K562 (cell line): ENCODE results near the gene C5orf52. TPM values are rescaled to one million over a fixed set of nuclear protein-coding genes. Genes with fewer than 3 reads are reported as not detected.
"Not testable (repeated sequence)": the region's sequence is repeated elsewhere in the genome, so short reads cannot be mapped to it uniquely, and the experiment has no call there.

Experiments
- ATAC-seq: fragments of 200-7000 bp; cut with Tn5 transposase; 3 replicates; pipeline ENCODE4 v1.9.1; 2020; ENCODE audit warnings: moderate library complexity
- BruUV-seq: library from RNA; stranded (reverse); fragments of 400-500 nt; replicated peaks from 2 replicates; lab custom pipeline; 2021; lab: Mats Ljungman, UMichigan
- CTCF ChIA-PET: fragments of 300-600 bp; formaldehyde crosslinking; extraction: SDS; loops from one replicate; lab custom pipeline; 2021; ENCODE audit warnings: low intra/inter-chr PET ratio; lab: Yijun Ruan, JAX
- POLR2A ChIA-PET: fragments of 300-600, 350-650 bp; sonication (Branson Sonifier 250); formaldehyde crosslinking; extraction: SDS; loops from one replicate; lab custom pipeline; 2021; ENCODE audit warnings: antibody characterized with exemption, inconsistent platforms; lab: Yijun Ruan, JAX
- DNase-seq, 4 experiments: peaks; one replicate each; pipeline versions ENCODE4 v3.0.0 to v3.0.0-alpha.2; 2011 to 2018; ENCODE audit warnings: low spot score in 3 of 4, mixed read lengths in 3 of 4; ENCODE audit errors: extremely low read depth in 1 of 4
- FAIRE-seq: peaks from 2 replicates; lab custom pipeline; 2011; peaks lifted over from hg19 to GRCh38; lab: Jason Lieb, UNC
- H2AFZ ChIP-seq: 2 replicates; pipeline ENCODE4 v1.6.0; 2011; ENCODE audit warnings: low read depth, low read length, control low read depth, inconsistent platforms
- H3K27ac ChIP-seq: fragments of 200-600 bp; 3 replicates; pipeline ENCODE4 v1.8.0; 2011; ENCODE audit warnings: low read depth, mild to moderate bottlenecking, control low read depth, inconsistent platforms, low read length, moderate library complexity, mixed read lengths; ENCODE audit errors: extremely low read depth
- H3K27me3 ChIP-seq, 2 experiments: fragments of 300-600 bp in 1 of 2; 2 replicates in 1 of 2; 3 replicates in 1 of 2; pipeline versions ENCODE4 v1.6.0 to v1.8.0; 2011; ENCODE audit warnings: inconsistent platforms in 2 of 2, low read length in 2 of 2, mild to moderate bottlenecking in 1 of 2, mixed read lengths in 1 of 2, moderate library complexity in 1 of 2; ENCODE audit not compliant: control insufficient read depth in 2 of 2, insufficient read depth in 2 of 2
- H3K36me3 ChIP-seq: fragments of 300-600 bp; 3 replicates; pipeline ENCODE4 v1.8.0; 2011; ENCODE audit warnings: mild to moderate bottlenecking, low read length, inconsistent platforms; ENCODE audit not compliant: control insufficient read depth, insufficient read depth
- H3K4me1 ChIP-seq, 2 experiments: fragments of 200-600 bp in 1 of 2; replicated peaks in 1 of 2; 2 replicates in 1 of 2; 3 replicates in 1 of 2; pipeline versions ENCODE4 v1.5.1 to v1.8.0; 2011; ENCODE audit warnings: inconsistent platforms in 2 of 2, low read length in 2 of 2, mild to moderate bottlenecking in 1 of 2, mixed read lengths in 1 of 2, moderate library complexity in 1 of 2; ENCODE audit not compliant: control insufficient read depth in 2 of 2, insufficient read depth in 2 of 2
- H3K4me2 ChIP-seq: 2 replicates; pipeline ENCODE4 v1.6.1; 2011; ENCODE audit warnings: low read length, control low read depth, inconsistent platforms, mixed read lengths; ENCODE audit not compliant: insufficient read depth
- H3K4me3 ChIP-seq: fragments of 200-600 bp; sonication (generic), shearing (Covaris generic); 2 replicates; pipeline ENCODE4 v1.5.1; 2016; ENCODE audit warnings: control low read depth, inconsistent platforms
- H3K79me2 ChIP-seq: fragments of 200-600 bp; 3 replicates; pipeline ENCODE4 v1.8.0; 2011; ENCODE audit warnings: low read length, inconsistent platforms; ENCODE audit not compliant: control insufficient read depth, insufficient read depth
- H3K9ac ChIP-seq, 2 experiments: 2 replicates each; pipeline versions ENCODE4 v1.6.0 to v1.6.1; 2011; ENCODE audit warnings: low read depth in 2 of 2, low read length in 2 of 2, control low read depth in 1 of 2, inconsistent platforms in 1 of 2, mild to moderate bottlenecking in 1 of 2, mixed read lengths in 1 of 2; ENCODE audit not compliant: insufficient read depth in 1 of 2
- H3K9me1 ChIP-seq: one replicate; pipeline ENCODE4 v1.6.0; 2011; ENCODE audit warnings: inconsistent platforms, mild to moderate bottlenecking, low read length, moderate library complexity; ENCODE audit not compliant: control insufficient read depth, insufficient read depth
- H3K9me3 ChIP-seq: replicated peaks from 2 replicates; pipeline ENCODE4 v1.5.1; 2011; ENCODE audit warnings: low read depth, low read length, inconsistent platforms; ENCODE audit not compliant: control insufficient read depth, insufficient read depth
- H4K20me1 ChIP-seq: replicated peaks from 2 replicates; pipeline ENCODE4 v1.6.1; 2011; ENCODE audit warnings: low read length, inconsistent platforms, mixed read lengths; ENCODE audit not compliant: control insufficient read depth, insufficient read depth
- POLR2G ChIP-seq: fragments of 200-400 bp; formaldehyde crosslinking; IDR thresholded peaks from 2 replicates; pipeline ENCODE4 v1.6.1; 2017; ENCODE audit warnings: low read depth, mild to moderate bottlenecking, antibody characterized with exemption, low read length, moderate library complexity
- ZNF644 ChIP-seq: fragments of 200-800 bp; sonication (Bioruptor generic); IDR thresholded peaks from 2 replicates; pipeline ENCODE4 v1.6.1; 2016; ENCODE audit warnings: low read depth, missing genetic modification characterization, missing compliant biosample characterization
- ZNF696 ChIP-seq: fragments of 250-450 bp; sonication (Bioruptor Pico); conservative IDR thresholded peaks from 2 replicates; pipeline ENCODE4 v1.4.0; 2020; ENCODE audit warnings: mild to moderate bottlenecking, moderate library complexity
- WGBS: fragments of 100-300 bp; shearing (Covaris generic); methylation state at CpG from one replicate; pipeline ENCODE4 v1.1.6; 2016; ENCODE audit warnings: low coverage, mixed read lengths; ENCODE audit not compliant: insufficient coverage; ENCODE audit errors: missing lambda C conversion rate; 5-methylcytosine and 5-hydroxymethylcytosine counted together
- in situ Hi-C: fragments of 300-500 bp; cut with MboI; formaldehyde crosslinking; loops from 4 replicates; pipeline ENCODE4 v1.15.0; 2018; ENCODE audit warnings: inconsistent platforms, mixed read lengths
- intact Hi-C: fragments of 100-400 bp; cut with micrococcal nuclease; formaldehyde crosslinking; loops from 2 replicates; pipeline ENCODE4 v1.14.2; 2022
- polyA plus RNA-seq, 8 experiments: library from polyadenylated mRNA; depleted of rRNA in 4 of 8; stranded (reverse) in 5 of 8; unstranded in 3 of 8; fragments of >200 nt; fragmentation: Nextera tagmentation in 2 of 8; fragmentation: Illumina TruSeq in 1 of 8; extraction: Ambion mirVana in 2 of 8; extraction: Trizol in 1 of 8; gene quantifications; 2 replicates each; pipeline versions ENCODE4 v1.2.1 to v1.2.3, GENCODE V29; 2011 to 2014; ENCODE audit warnings: inconsistent platforms in 1 of 8, missing spikeins in 1 of 8
- total RNA-seq, 7 experiments: library from RNA; depleted of rRNA in 6 of 7; stranded (reverse); fragments of >200 nt in 6 of 7; fragmentation: Illumina TruSeq in 2 of 7; extraction: Trizol in 2 of 7; gene quantifications; 2 replicates each; pipeline versions ENCODE4 v1.2.1 to v1.2.3, GENCODE V29; 2011 to 2021; ENCODE audit warnings: low replicate concordance in 1 of 7

C5orf52 gene
- total and polyA plus RNA-seq, 9 of the 15 experiments (the other 6 are each of a cell fraction or from before 2014, with no cell fraction given), result not detected

- Histone ChIP-seq H3K36me3 (no peaks in the 10 kb centered on the region), H3K79me2 (no peaks in the 10 kb centered on the region), H2AFZ (no peak overlapping the region), H3K27me3 (peaks cover 10 to 23% of the 10 kb centered on the region in 2 experiments), H3K9me1 (no peaks in the 10 kb centered on the region), H3K9ac (no peak overlapping the region), H3K9me3 (no peaks in the 10 kb centered on the region), H3K4me1 (no peaks in the 10 kb centered on the region), H3K27ac (no peak overlapping the region), H4K20me1 (no peaks in the 10 kb centered on the region)
- no TSS peak for BruUV-seq
- in situ Hi-C loops, result no loop called here
- CTCF ChIA-PET, result no interaction called here
- DNase-seq, result no peak
- WGBS, result 0% methylated on average over 3 of the region's 3 CpGs
- POLR2A ChIA-PET, result interaction anchor here (1.3 kb wide), 1 partner anchor 12 kb away, joined by 3 read pairs; no protein-coding TSS in a partner anchor
- no peak for TF ChIP-seq ZNF644 (tag)
- TF ChIP-seq ZNF696 (CRISPR knock-in tag), result no peak
- TF ChIP-seq POLR2G, result no peak
- TF ChIP-seq, all 486 proteins: peak for 0
- H3K4me2 ChIP-seq, result no peak overlapping the region
- no peak for FAIRE-seq
- intact Hi-C loops, result no loop called here
- no peak overlapping the region for H3K4me3 ChIP-seq
- ATAC-seq, result no peak
Measured at GRCh38 chr5:157682257-157682656, 10.9 kb downstream of the C5orf52 start.

DNA sequence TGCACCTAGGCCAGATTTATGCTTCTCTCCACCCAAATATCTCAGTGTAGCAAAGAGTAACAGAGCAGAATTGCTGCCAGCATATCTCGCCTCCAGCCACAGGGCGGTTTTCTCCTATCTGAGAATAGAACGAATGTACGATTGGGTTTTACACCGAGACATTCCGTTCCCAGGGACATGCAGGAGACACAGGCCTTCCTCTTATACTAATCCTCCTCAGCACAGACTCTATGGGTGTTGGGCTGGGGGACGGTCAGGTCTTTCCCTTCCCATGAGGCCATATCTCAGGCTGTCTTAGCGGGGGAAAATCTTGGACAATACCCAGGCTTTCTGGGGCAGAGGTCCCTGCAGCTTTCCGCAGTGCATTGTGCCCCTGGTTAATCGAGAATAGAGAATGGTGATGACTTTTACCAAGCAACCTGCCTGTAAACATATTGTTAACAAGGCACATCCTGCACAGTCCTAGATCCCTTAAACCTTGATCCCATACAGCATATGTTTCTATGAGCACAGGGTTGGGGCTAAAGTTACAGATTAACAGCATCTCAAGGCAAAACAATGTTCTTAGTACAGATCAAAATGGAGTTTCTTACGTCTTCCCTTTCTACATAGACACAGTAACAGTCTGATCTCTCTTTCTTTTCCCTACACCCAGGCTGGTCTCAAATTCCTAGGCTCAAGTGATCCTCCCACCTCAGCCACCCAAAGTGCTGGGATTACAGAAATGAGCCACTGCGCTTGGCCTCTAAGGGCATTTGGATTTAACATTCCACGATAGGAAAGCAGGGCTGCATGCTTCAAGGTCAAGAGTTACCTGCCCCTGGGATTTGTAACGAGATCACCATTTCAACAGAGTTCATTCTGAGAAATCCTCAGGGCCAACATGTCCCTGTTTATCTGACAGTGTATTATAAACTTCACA, 15.2 kb downstream of the C5orf52 start:
- intact Hi-C loops, in situ Hi-C loops, BruUV-seq: not testable (repeated sequence)

More for the DNA sequence above, 15.2 kb downstream of the C5orf52 start:
- DNase-seq, H3K27ac ChIP-seq, H3K9me1 ChIP-seq, H3K9ac ChIP-seq, H3K36me3 ChIP-seq, ATAC-seq, H3K4me2 ChIP-seq, H4K20me1 ChIP-seq, CTCF ChIA-PET, H3K4me1 ChIP-seq, POLR2A ChIA-PET, H2AFZ ChIP-seq, FAIRE-seq, H3K27me3 ChIP-seq, H3K4me3 ChIP-seq, H3K9me3 ChIP-seq, H3K79me2 ChIP-seq: not testable (repeated sequence)
- 13% methylated on average over 14 of the region's 14 CpGs for WGBS
